HUES48 (cell line): ENCODE data around the gene CCNDBP1.
"Not testable (repeated sequence)": the region's sequence is repeated elsewhere in the genome, so short reads cannot be mapped to it uniquely, and the experiment has no call there.

Experiments
- H3K27ac ChIP-seq: one replicate; pipeline ENCODE4 v1.7.0; 2013; ENCODE audit warnings: low read depth, low read length, inconsistent platforms
- H3K27me3 ChIP-seq: 2 replicates; pipeline ENCODE4 v1.6.1; 2013; ENCODE audit warnings: mild to moderate bottlenecking, low read length; ENCODE audit not compliant: control insufficient read depth, insufficient read depth
- H3K36me3 ChIP-seq: 2 replicates; pipeline ENCODE4 v1.6.1; 2013; ENCODE audit warnings: low read length; ENCODE audit not compliant: control insufficient read depth, insufficient read depth
- H3K4me1 ChIP-seq: 2 replicates; pipeline ENCODE4 v1.6.1; 2013; ENCODE audit warnings: mild to moderate bottlenecking, low read length; ENCODE audit not compliant: control insufficient read depth, insufficient read depth
- H3K4me3 ChIP-seq: 2 replicates; pipeline ENCODE4 v1.5.1; 2013; ENCODE audit warnings: mild to moderate bottlenecking, low read depth, low read length
- H3K9ac ChIP-seq: 2 replicates; pipeline ENCODE4 v1.6.1; 2013; ENCODE audit warnings: mild to moderate bottlenecking, low read depth, low read length, moderate library complexity
- H3K9me3 ChIP-seq: 2 replicates; pipeline ENCODE4 v1.6.1; 2013; ENCODE audit warnings: low read length; ENCODE audit not compliant: control insufficient read depth, insufficient read depth

The CCNDBP1 gene, protein sequence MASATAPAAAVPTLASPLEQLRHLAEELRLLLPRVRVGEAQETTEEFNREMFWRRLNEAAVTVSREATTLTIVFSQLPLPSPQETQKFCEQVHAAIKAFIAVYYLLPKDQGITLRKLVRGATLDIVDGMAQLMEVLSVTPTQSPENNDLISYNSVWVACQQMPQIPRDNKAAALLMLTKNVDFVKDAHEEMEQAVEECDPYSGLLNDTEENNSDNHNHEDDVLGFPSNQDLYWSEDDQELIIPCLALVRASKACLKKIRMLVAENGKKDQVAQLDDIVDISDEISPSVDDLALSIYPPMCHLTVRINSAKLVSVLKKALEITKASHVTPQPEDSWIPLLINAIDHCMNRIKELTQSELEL

GRCh38 chr15:43185157-43186002, at the start of gene CCNDBP1:
CCNDBP1 (plus strand) TSS chr15:43185403; CDS start chr15:43185499, 96 bp downstream.
- Histone ChIP-seq H3K27ac (peak within 1 kb of the TSS; percentile 91), H3K4me1 (peaks cover 10% of the 10 kb centered on the region), H3K27me3 (no peaks in the 10 kb centered on the region), H3K36me3 (peaks cover 14% of the 10 kb centered on the region), H3K9me3 (no peaks in the 10 kb centered on the region), H3K9ac (peak within 1 kb of the TSS; percentile 55), H3K4me3 (peak within 1 kb of the TSS; percentile 87)

DNA sequence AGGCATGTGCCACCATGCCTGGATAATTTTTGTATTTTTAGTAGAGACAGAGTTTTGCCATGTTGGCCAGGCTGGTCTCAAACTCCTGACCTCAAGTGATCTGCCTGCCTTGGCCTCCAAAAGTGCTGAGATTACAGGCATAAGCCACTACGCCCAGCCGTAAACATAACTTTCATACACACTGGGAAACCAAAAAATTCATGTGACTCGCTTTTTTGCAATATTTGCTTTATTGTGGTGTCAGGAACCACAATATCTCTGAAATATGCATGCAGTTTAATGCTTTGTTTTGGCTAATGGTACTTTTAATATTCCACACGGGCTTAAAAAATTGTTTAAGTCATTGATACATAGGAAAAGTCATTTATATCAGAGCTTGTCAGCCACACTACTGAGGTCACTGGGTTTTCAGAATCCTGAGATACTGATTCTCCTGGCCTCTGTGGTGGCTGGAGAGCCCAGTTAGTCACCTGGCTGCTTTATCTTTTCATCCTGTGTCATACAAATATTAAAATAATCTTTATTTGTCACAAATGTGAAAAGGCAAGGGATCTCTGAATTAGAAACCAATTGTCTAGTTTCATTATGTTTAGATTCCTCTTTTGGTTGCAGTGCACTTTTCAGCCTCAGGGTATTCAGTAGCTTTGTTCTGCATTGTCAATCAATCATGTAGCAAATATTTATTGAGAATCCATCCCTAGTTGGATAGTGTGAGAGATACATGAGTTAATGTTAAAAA, 41.8 kb upstream of the CCNDBP1 start:
- Histone ChIP-seq H3K27ac (no peak overlapping the region), H3K36me3 (peaks cover 14% of the 10 kb centered on the region; the same call in 1 of the 2 replicates), H3K4me1 (no peaks in the 10 kb centered on the region), H3K9me3 (no peaks in the 10 kb centered on the region), H3K27me3 (no peaks in the 10 kb centered on the region), H3K9ac (no peak overlapping the region), H3K4me3 (no peak overlapping the region)

DNA sequence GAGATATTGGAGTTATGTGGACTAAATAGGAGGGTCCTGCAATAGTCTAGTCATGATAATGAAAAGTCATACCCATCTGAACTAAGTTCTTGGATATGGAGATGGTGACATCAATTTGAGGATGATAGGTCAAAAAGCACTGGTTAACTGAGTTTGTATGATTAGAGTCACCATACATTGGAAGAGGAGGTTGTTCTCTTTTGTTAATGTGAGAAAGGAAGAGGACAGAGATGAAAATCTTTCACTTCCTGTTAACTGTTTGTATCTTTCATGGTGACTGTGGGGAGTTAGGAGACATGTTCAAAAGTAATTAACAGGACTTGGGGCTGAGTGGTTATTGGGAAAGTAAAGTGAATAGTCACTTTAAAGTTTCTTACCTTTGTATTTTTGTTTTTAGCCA, 40.7 kb upstream of the CCNDBP1 start:
- Histone ChIP-seq H3K27ac (no peak overlapping the region), H3K36me3 (peaks cover 16% of the 10 kb centered on the region; the same call in 1 of the 2 replicates), H3K4me3 (no peak overlapping the region)

GRCh38 chr15:43146184-43146583, 39.0 kb upstream of the CCNDBP1 start:
- no peak overlapping the region for H3K27ac ChIP-seq
- H3K9me3 ChIP-seq, result no peaks in the 10 kb centered on the region
- H3K4me1 ChIP-seq, result no peaks in the 10 kb centered on the region
- no peaks in the 10 kb centered on the region for H3K27me3 ChIP-seq
- H3K36me3 ChIP-seq, result peaks cover 7% of the 10 kb centered on the region; the same call in 1 of the 2 replicates
- no peak overlapping the region for H3K4me3 ChIP-seq
- no peak overlapping the region for H3K9ac ChIP-seq

More for the DNA sequence above, 40.7 kb upstream of the CCNDBP1 start:
- H3K4me1 ChIP-seq, result no peaks in the 10 kb centered on the region
- H3K27me3 ChIP-seq, result no peaks in the 10 kb centered on the region
- H3K9ac ChIP-seq, result no peak overlapping the region
- H3K9me3 ChIP-seq, result no peaks in the 10 kb centered on the region

- no peaks in the 10 kb centered on the region for H3K27me3 ChIP-seq
- H3K4me1 ChIP-seq, result no peaks in the 10 kb centered on the region
- no peak overlapping the region for H3K27ac ChIP-seq
- H3K9ac ChIP-seq, result no peak overlapping the region
- H3K4me3 ChIP-seq, result no peak overlapping the region
- no peaks in the 10 kb centered on the region for H3K9me3 ChIP-seq
- H3K36me3 ChIP-seq, result peaks cover 26% of the 10 kb centered on the region
These were observed 34.8 kb upstream of the CCNDBP1 start for GRCh38 chr15:43150191-43150929.

DNA sequence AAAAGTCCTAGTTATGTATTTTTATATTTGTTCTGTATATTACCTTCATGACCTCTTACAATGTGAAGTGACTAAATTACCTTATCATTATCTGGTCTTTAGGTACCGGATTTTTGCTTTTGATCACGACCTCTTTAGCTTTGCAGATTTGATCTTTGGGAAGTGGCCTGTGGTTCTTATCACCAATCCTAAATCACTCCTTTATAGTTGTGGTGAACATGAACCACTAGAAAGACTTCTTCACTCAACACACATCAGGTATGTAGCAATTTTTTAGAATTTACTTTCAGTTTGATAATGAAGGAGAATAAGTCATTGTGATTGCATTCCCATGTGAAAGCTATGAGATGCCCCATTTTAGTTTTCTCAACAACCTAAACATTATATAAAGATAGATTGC, 33.5 kb upstream of the CCNDBP1 start:
- H3K27ac ChIP-seq, result no peak overlapping the region
- no peaks in the 10 kb centered on the region for H3K9me3 ChIP-seq
- H3K9ac ChIP-seq, result no peak overlapping the region
- no peaks in the 10 kb centered on the region for H3K27me3 ChIP-seq
- H3K4me3 ChIP-seq, result no peak overlapping the region
- no peaks in the 10 kb centered on the region for H3K4me1 ChIP-seq
- H3K36me3 ChIP-seq, result peaks cover 26% of the 10 kb centered on the region

GRCh38 chr15:43153269-43153668, 31.9 kb upstream of the CCNDBP1 start:
- no peaks in the 10 kb centered on the region for H3K27me3 ChIP-seq
- no peak overlapping the region for H3K27ac ChIP-seq
- no peaks in the 10 kb centered on the region for H3K4me1 ChIP-seq
- peaks cover 26% of the 10 kb centered on the region for H3K36me3 ChIP-seq
- H3K9me3 ChIP-seq, result no peaks in the 10 kb centered on the region
- no peak overlapping the region for H3K9ac ChIP-seq
- H3K4me3 ChIP-seq, result no peak overlapping the region

DNA sequence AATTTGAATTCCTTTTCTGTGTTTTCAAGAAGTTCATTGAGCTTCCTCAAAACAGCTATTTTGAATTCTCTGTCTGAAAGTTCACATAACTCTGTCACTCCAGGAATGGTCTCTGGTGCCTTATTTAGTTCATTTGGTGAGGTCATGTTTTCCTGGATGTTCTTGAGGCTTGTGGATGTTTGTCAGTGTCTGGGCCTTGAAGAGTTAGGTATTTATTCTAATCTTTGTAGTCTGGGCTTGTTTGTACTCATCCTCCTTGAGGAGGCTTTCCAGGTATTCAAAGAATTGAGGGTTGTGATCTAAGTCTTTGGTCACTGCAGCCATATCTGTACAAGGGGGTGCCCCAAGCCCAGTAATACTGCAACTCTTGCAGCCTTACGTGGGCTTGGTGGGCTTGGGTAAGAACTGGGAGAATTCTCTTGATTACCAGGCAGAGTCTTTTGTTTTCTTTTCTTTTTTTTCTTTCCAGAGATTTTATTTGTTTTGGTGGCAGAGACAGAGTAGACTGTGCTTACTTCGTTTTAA, 19.3 kb upstream of the CCNDBP1 start:
- Histone ChIP-seq H3K36me3 (0 out of 2 replicates have a peak, but pooled peaks cover 3% of the 10 kb centered on the region), H3K9ac (no peak overlapping the region), H3K9me3 (peaks cover 3% of the 10 kb centered on the region; the same call in 1 of the 2 replicates), H3K4me3 (no peak overlapping the region), H3K4me1 (no peaks in the 10 kb centered on the region), H3K27ac (no peak overlapping the region), H3K27me3 (no peaks in the 10 kb centered on the region)

DNA sequence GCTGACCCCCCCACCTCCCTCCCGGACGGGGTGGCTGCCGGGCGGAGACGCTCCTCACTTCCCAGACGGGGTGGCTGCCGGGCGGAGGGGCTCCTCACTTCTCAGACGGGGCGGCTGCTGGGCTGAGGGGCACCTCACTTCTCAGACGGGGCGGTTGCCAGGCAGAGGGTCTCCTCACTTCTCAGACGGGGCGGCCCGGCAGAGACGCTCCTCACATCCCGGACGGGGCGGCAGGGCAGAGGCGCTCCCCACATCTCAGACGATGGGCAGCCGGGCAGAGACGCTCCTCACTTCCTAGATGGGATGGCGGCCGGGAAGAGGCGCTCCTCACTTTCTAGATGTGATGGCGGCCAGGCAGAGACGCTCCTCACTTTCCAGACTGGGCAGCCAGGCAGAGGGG, 17.9 kb upstream of the CCNDBP1 start:
- H3K4me1 ChIP-seq, H3K36me3 ChIP-seq, H3K4me3 ChIP-seq, H3K27ac ChIP-seq, H3K9me3 ChIP-seq, H3K27me3 ChIP-seq, H3K9ac ChIP-seq: not testable (repeated sequence)
